Fibroblast of lung (primary cell): ENCODE measurements around the gene STK4. TPM values are rescaled to one million over a fixed set of nuclear protein-coding genes. Genes with fewer than 3 reads are reported as not detected.

Experiments used
- DNase-seq, 2 donors: peaks; one replicate each; pipeline versions ENCODE4 v3.0.0 to v3.0.0-alpha.2; 2010; ENCODE audit warnings: low read depth in 2 of 2
- H2AFZ ChIP-seq: 2 replicates; pipeline ENCODE4 v1.5.1; 2012; ENCODE audit warnings: low read length, control low read depth, inconsistent platforms
- H3K27ac ChIP-seq: 2 replicates; pipeline ENCODE4 v1.5.1; 2011; ENCODE audit warnings: low read length, control low read depth; ENCODE audit not compliant: insufficient read depth
- H3K27me3 ChIP-seq: 2 replicates; pipeline ENCODE4 v1.5.1; 2011; ENCODE audit warnings: mild to moderate bottlenecking, low read length; ENCODE audit not compliant: control insufficient read depth, insufficient read depth
- H3K36me3 ChIP-seq: 2 replicates; pipeline ENCODE4 v1.5.1; 2011; ENCODE audit warnings: low read length; ENCODE audit not compliant: control insufficient read depth, insufficient read depth
- H3K4me1 ChIP-seq: 2 replicates; pipeline ENCODE4 v1.5.1; 2011; ENCODE audit warnings: low read length; ENCODE audit not compliant: control insufficient read depth, insufficient read depth; ENCODE audit errors: extremely low read depth
- H3K4me2 ChIP-seq: 2 replicates; pipeline ENCODE4 v1.5.1; 2011; ENCODE audit warnings: low read length, control low read depth; ENCODE audit not compliant: insufficient read depth; ENCODE audit errors: extremely low read depth
- H3K4me3 ChIP-seq, 4 experiments: fragments of 200-600 bp in 1 of 4; sonication (generic) in 1 of 4; replicated peaks in 1 of 4; 2 replicates each; pipeline ENCODE4 v1.5.1; 2011 to 2016; ENCODE audit warnings: low read length in 4 of 4, low read depth in 3 of 4, mild to moderate bottlenecking in 3 of 4, control low read depth in 2 of 4, inconsistent platforms in 1 of 4, mixed read lengths in 1 of 4; ENCODE audit not compliant: insufficient read depth in 1 of 4; ENCODE audit errors: control extremely low read depth in 1 of 4
- H3K79me2 ChIP-seq: 2 replicates; pipeline ENCODE4 v1.5.1; 2012; ENCODE audit warnings: mild to moderate bottlenecking, low read length, inconsistent platforms; ENCODE audit not compliant: control insufficient read depth, insufficient read depth
- H3K9ac ChIP-seq: 2 replicates; pipeline ENCODE4 v1.5.1; 2011; ENCODE audit warnings: mild to moderate bottlenecking, low read length, control low read depth; ENCODE audit not compliant: insufficient read depth
- H3K9me3 ChIP-seq: 2 replicates; pipeline ENCODE4 v1.5.1; 2012; ENCODE audit warnings: low read depth, low read length; ENCODE audit not compliant: control insufficient read depth, insufficient read depth
- H4K20me1 ChIP-seq: 2 replicates; pipeline ENCODE4 v1.5.1; 2011; ENCODE audit warnings: low read length; ENCODE audit not compliant: control insufficient read depth, insufficient read depth; ENCODE audit errors: extremely low read depth
- CTCF ChIP-seq, 2 donors: IDR thresholded peaks in 1 of 2; conservative IDR thresholded peaks in 1 of 2; 1 replicate in 1 of 2; 2 replicates in 1 of 2; pipeline ENCODE4 v1.5.1; 2011 to 2012; ENCODE audit warnings: low read length in 2 of 2, control low read depth in 1 of 2, inconsistent platforms in 1 of 2, low read depth in 1 of 2, mild to moderate bottlenecking in 1 of 2
- EZH2 ChIP-seq: IDR thresholded peaks from 2 replicates; pipeline ENCODE4 v1.5.1; 2012; ENCODE audit warnings: low read length, control low read depth, mild to moderate bottlenecking; ENCODE audit errors: missing control alignments
- polyA plus RNA-seq, 2 donors: library from polyadenylated mRNA; depleted of rRNA in 1 of 2; stranded (reverse) in 1 of 2; unstranded in 1 of 2; fragments of >200 nt; gene quantifications; 2 replicates each; pipeline ENCODE4 v1.2.1, GENCODE V29; 2011 to 2012; ENCODE audit warnings: missing spikeins in 1 of 2
- total RNA-seq: library from RNA; depleted of rRNA; stranded (reverse); fragments of >200 nt; gene quantifications from 2 replicates; pipeline ENCODE4 v1.2.1, GENCODE V29; 2014

The STK4 gene
- total and polyA plus RNA-seq, 2 donors (not counting 1 experiment from before 2014, with no cell fraction given): 19.0 to 31.7 TPM

DNA sequence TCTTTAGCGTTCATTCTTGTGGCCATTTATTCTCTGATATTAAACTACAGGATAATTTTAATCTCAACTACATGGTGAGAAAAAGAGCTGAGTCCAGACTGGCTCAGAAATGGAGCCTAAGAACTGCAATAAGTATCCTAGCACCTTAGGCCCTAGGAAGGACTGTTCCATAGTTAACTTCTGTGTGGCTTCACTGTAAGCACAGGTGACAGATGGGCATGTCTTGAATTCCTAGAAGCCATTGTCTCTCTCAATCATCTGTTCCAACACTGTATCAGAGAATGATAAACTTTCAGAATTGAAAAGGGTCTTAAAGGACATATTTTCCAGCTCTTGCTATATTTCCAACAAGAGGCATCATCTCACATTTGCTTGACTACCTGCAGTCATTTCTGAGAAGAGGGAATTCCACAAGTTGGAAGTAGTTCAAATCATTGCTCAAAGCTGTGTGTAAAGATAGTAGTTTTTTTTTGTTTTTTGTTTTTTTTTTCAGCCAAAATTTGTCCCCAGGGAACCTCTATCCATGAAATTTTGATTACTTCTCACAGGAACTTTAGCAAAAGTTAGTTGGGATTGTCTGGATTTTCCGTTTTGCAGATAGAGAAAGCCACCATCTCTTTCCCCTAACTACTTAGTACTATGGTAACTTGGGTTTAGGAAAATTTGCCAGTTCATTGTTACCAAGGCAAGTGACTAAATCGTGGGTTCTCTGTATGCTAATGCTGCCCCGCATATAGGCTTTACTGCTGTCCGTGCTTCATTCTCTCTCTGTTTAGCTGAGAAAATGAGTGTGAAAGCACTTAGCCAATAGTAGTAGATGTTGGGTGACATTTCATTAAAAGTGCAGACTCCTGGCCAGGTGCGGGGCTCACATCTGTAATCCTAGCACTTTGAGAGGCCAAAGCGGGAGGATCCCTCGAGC is 87.4 kb downstream of the STK4 start:
- Histone ChIP-seq H3K9ac (no peak overlapping the region), H3K4me2 (peak overlapping the region; percentile 33), H3K27me3 (no peaks in the 10 kb centered on the region), H3K27ac (peak overlapping the region; percentile 33), H4K20me1 (no peaks in the 10 kb centered on the region), H3K4me3 (no peak overlapping the region), H3K79me2 (no peaks in the 10 kb centered on the region), H3K36me3 (no peaks in the 10 kb centered on the region), H2AFZ (no peak overlapping the region), H3K9me3 (no peaks in the 10 kb centered on the region), H3K4me1 (peaks cover 5% of the 10 kb centered on the region)
- no peak for DNase-seq
- TF ChIP-seq EZH2 (no peak), CTCF (conservative IDR thresholded peaks at IDR 0.05 in 1 of 2, IDR thresholded peaks at IDR 0.05 in 1 of 2; ENCODE audit: low read depth in 1 of 2, low read length in 2 of 2) (no peak)

GRCh38 chr20:45055056-45055455 is 88.7 kb downstream of the STK4 start:
- H3K27me3 ChIP-seq: no peaks in the 10 kb centered on the region
- DNase-seq: no peak
- H3K4me1 ChIP-seq: peaks cover 5% of the 10 kb centered on the region
- TF ChIP-seq EZH2: no peak
- TF ChIP-seq CTCF (conservative IDR thresholded peaks at IDR 0.05 in 1 of 2, IDR thresholded peaks at IDR 0.05 in 1 of 2; ENCODE audit: low read depth in 1 of 2, low read length in 2 of 2): no peak
- no peak overlapping the region for H2AFZ ChIP-seq
- H3K4me3 ChIP-seq: no peak overlapping the region
- no peak overlapping the region for H3K4me2 ChIP-seq
- no peak overlapping the region for H3K27ac ChIP-seq
- no peaks in the 10 kb centered on the region for H4K20me1 ChIP-seq
- no peaks in the 10 kb centered on the region for H3K79me2 ChIP-seq
- H3K9ac ChIP-seq: no peak overlapping the region
- H3K9me3 ChIP-seq: no peaks in the 10 kb centered on the region
- H3K36me3 ChIP-seq: no peaks in the 10 kb centered on the region

DNA sequence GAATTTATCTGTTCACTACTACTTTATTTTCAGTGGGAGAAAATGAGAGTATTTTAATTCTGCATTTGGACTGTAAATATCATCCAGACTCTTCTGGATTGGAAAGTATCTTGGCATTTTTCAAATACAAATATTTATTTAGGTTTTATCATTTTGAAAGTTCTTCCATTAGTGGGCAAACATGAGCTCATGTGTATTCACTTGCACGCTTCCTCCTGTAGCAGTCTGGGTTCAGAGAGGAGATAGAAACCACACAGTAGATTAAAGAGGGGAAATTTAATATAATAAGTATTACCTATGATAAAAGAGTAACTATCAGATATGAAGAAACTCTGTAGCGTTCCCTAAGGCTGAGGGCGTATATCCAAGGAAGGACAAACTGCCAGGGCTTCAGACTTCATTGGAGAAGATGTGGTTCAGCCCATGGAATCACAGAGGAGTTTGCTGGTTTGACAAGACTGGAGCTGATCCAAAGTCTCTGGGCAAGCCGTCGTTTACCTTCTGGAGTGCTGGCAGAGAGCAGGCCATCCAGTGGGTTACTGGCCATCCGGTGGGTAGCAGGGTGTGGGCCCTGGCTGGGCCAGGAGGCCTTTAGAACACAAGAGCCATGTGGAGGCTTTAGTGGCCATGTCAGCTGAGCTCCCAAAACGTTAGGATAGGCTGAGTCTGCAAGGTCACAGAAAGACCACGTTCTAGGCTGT is 90.3 kb downstream of the STK4 start:
- Histone ChIP-seq H3K9me3 (no peaks in the 10 kb centered on the region), H3K4me2 (no peak overlapping the region), H3K4me3 (no peak overlapping the region), H2AFZ (no peak overlapping the region), H3K9ac (no peak overlapping the region), H3K4me1 (peaks cover 12% of the 10 kb centered on the region), H4K20me1 (no peaks in the 10 kb centered on the region), H3K27ac (no peak overlapping the region), H3K27me3 (no peaks in the 10 kb centered on the region), H3K79me2 (no peaks in the 10 kb centered on the region), H3K36me3 (no peaks in the 10 kb centered on the region)
- TF ChIP-seq CTCF (conservative IDR thresholded peaks at IDR 0.05 in 1 of 2, IDR thresholded peaks at IDR 0.05 in 1 of 2; ENCODE audit: low read depth in 1 of 2, low read length in 2 of 2) (no peak), EZH2 (no peak)
- no peak for DNase-seq
